Aorta (tissue), 5 donors: ENCODE measurements around the gene SASH3. TPM values are rescaled to one million over a fixed set of nuclear protein-coding genes. Genes with fewer than 3 reads are reported as not detected.

ENCODE experiments used
- ATAC-seq: fragments of 200-7000 bp; cut with Tn5 transposase; one replicate; pipeline ENCODE4 v1.9.1; 2022; ENCODE audit warnings: moderate library complexity; ENCODE audit not compliant: low FRiP score
- DNase-seq, 2 donors: peaks; one replicate each; pipeline ENCODE4 v3.0.0-alpha.2; 2020
- H3K27ac ChIP-seq, 2 donors: one replicate each; pipeline ENCODE4 v1.5.1; 2013; ENCODE audit warnings: low read length in 2 of 2, mild to moderate bottlenecking in 2 of 2, moderate library complexity in 2 of 2, control low read depth in 1 of 2, inconsistent platforms in 1 of 2, low read depth in 1 of 2
- H3K27me3 ChIP-seq, 2 donors: one replicate each; pipeline ENCODE4 v1.6.1; 2013; ENCODE audit warnings: control low read depth in 1 of 2, low read length in 1 of 2, mild to moderate bottlenecking in 1 of 2, moderate library complexity in 1 of 2; ENCODE audit not compliant: insufficient read depth in 2 of 2, control insufficient read depth in 1 of 2
- H3K36me3 ChIP-seq, 2 donors: one replicate each; pipeline ENCODE4 v1.6.1; 2013; ENCODE audit warnings: control low read depth in 1 of 2, low read length in 1 of 2, mild to moderate bottlenecking in 1 of 2; ENCODE audit not compliant: insufficient read depth in 2 of 2, control insufficient read depth in 1 of 2
- H3K4me1 ChIP-seq, 2 donors: one replicate each; pipeline ENCODE4 v1.6.1; 2013; ENCODE audit warnings: low read length in 2 of 2, control low read depth in 1 of 2, mild to moderate bottlenecking in 1 of 2, moderate library complexity in 1 of 2; ENCODE audit not compliant: insufficient read depth in 2 of 2, control insufficient read depth in 1 of 2
- H3K4me3 ChIP-seq, 2 donors: one replicate each; pipeline ENCODE4 v1.5.1; 2013; ENCODE audit warnings: low read length in 2 of 2, control low read depth in 1 of 2, mild to moderate bottlenecking in 1 of 2
- H3K9me3 ChIP-seq: one replicate; pipeline ENCODE4 v1.6.1; 2013; ENCODE audit warnings: mild to moderate bottlenecking, low read length; ENCODE audit not compliant: control insufficient read depth
- WGBS, 2 donors: extraction: QIAGEN DNeasy Blood & Tissue Kit; methylation state at CpG; one replicate each; pipeline ENCODE4 v1.1.7; 2013; 5-methylcytosine and 5-hydroxymethylcytosine counted together
- intact Hi-C, 2 donors: fragments of 100-400 bp; cut with DNase I; formaldehyde crosslinking; loops; one replicate each; pipeline versions ENCODE4 v1.14.2 to v1.15.0; 2022
- polyA plus RNA-seq, 2 donors: library from polyadenylated mRNA; stranded (reverse); fragments of 200-250 nt; gene quantifications; one replicate each; pipeline ENCODE4 v1.2.3, GENCODE V29; 2013
- total RNA-seq, 2 donors: library from RNA; stranded (reverse); fragmentation: NEBNext Ultra II Directional; extraction: Animal tissue kit (Norgen Biotek cat#: 25700); gene quantifications; one replicate each; pipeline ENCODE4 v1.2.1, GENCODE V29; 2021
- donor health status: healthy with polysubstance abuse.
- donor health status: Bipolar disorder and iron deficiency.
- donor health status: DM: no; HTN: no; CAD: no.
- donor health status: DM: no; HTN: no; CAD: no.
- donor health status: DM: yes; HTN: yes; CAD: no.

The SASH3 gene
- total and polyA plus RNA-seq, 4 donors = 0.90 to 16.1 (median 10.5) TPM

DNA sequence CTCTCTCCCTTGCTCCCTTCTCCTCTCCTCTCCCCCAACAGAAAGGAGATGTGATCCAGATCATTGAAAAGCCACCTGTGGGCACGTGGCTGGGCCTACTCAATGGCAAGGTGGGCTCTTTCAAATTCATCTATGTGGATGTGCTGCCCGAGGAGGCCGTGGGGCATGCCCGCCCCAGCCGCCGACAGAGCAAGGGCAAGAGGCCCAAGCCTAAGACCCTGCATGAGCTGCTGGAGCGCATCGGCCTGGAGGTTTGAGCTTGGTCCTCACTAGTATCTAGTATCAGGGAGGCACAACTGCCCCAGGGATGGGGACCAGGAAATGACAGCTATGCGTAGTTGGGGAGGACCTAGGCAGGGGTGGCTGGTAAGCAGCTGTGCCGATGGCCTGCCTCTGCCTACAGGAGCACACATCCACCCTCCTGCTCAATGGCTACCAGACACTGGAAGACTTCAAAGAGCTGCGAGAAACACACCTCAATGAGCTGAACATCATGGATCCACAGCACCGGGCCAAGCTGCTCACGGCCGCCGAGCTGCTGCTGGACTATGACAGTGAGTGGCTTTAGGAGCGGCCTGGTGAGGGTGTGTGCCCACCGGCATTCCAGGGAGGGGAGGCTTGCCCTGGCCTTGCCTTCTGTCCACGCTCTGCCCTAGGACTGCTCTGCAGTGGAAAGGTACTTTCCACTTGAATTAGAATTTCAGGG, 13.0 kb downstream of the SASH3 start:
- no peaks in the 10 kb centered on the region for H3K36me3 ChIP-seq
- no peak overlapping the region for H3K27ac ChIP-seq
- H3K4me1 ChIP-seq = no peaks in the 10 kb centered on the region
- no peak for DNase-seq
- no peaks in the 10 kb centered on the region for H3K27me3 ChIP-seq
- no peaks in the 10 kb centered on the region for H3K9me3 ChIP-seq
- WGBS, 2 donors = 93 to 96% methylated on average over 18 of the region's 18 CpGs
- no peak overlapping the region for H3K4me3 ChIP-seq
- ATAC-seq = no peak
- intact Hi-C loops = no loop called here

- peak; percentile 8 for ATAC-seq
- no peaks in the 10 kb centered on the region for H3K27me3 ChIP-seq
- intact Hi-C loops = no loop called here
- 74 to 75% methylated on average over 19 to 20 of the region's 20 CpGs for WGBS, 2 donors
- H3K4me1 ChIP-seq = no peaks in the 10 kb centered on the region
- no peaks in the 10 kb centered on the region for H3K9me3 ChIP-seq
- H3K36me3 ChIP-seq = no peaks in the 10 kb centered on the region
- H3K27ac ChIP-seq = no peak overlapping the region
- no peak for DNase-seq
- no peak overlapping the region for H3K4me3 ChIP-seq
Measured at GRCh38 chrX:129793604-129794191, 13.9 kb downstream of the SASH3 start.

GRCh38 chrX:129795584-129795983, 15.8 kb downstream of the SASH3 start:
- DNase-seq = no peak
- H3K27me3 ChIP-seq = no peaks in the 10 kb centered on the region
- intact Hi-C loops = no loop called here

GRCh38 chrX:129797251-129797906, 17.6 kb downstream of the SASH3 start:
- 75 to 95% methylated on average over 4 of the region's 4 CpGs for WGBS, 2 donors
- no peak for ATAC-seq
- no peaks in the 10 kb centered on the region for H3K27me3 ChIP-seq
- H3K4me3 ChIP-seq = no peak overlapping the region
- H3K36me3 ChIP-seq = no peaks in the 10 kb centered on the region
- H3K27ac ChIP-seq = no peak overlapping the region
- intact Hi-C loops = no loop called here
- no peak for DNase-seq
- no peaks in the 10 kb centered on the region for H3K9me3 ChIP-seq
- H3K4me1 ChIP-seq = no peaks in the 10 kb centered on the region

More at GRCh38 chrX:129795584-129795983, 15.8 kb downstream of the SASH3 start:
- no peak for ATAC-seq
- Histone ChIP-seq H3K36me3 (no peaks in the 10 kb centered on the region), H3K4me3 (no peak overlapping the region), H3K27ac (no peak overlapping the region), H3K4me1 (no peaks in the 10 kb centered on the region), H3K9me3 (no peaks in the 10 kb centered on the region)
- 97 to 100% methylated on average over 1 of the region's 1 CpG for WGBS, 2 donors

DNA sequence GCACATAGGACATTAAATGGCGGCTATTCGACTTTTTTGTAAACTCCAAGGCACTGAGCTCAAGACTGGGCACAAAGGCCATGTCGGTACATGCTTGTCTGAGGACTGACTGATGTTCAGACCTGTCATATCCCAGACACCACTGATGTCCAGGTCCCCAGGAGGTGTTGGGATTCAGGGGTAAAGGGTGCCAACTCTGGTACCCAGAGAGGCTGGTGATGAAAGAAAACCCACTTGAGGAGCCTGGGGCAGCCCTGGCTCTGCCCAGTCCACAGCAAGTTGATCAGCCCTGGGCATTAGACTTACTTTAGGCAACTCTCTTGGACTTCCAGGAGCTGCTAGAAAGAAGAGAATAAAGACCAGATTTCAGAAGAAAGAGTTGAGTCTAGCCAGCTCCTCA, 18.7 kb downstream of the SASH3 start:
- ATAC-seq = no peak

GRCh38 chrX:129798888-129799287, 19.1 kb downstream of the SASH3 start:
- H3K4me1 ChIP-seq = no peaks in the 10 kb centered on the region
- H3K36me3 ChIP-seq = no peaks in the 10 kb centered on the region
- H3K27me3 ChIP-seq = no peaks in the 10 kb centered on the region
- intact Hi-C loops = no loop called here
- H3K4me3 ChIP-seq = no peak overlapping the region
- ATAC-seq (no peak), DNase-seq (no peak)
- no peaks in the 10 kb centered on the region for H3K9me3 ChIP-seq
- H3K27ac ChIP-seq = no peak overlapping the region
- WGBS, 2 donors = 77 to 92% methylated on average over 5 of the region's 5 CpGs

More for the DNA sequence above, 18.7 kb downstream of the SASH3 start:
- Histone ChIP-seq H3K27ac (no peak overlapping the region), H3K27me3 (no peaks in the 10 kb centered on the region), H3K4me3 (no peak overlapping the region), H3K36me3 (no peaks in the 10 kb centered on the region), H3K4me1 (no peaks in the 10 kb centered on the region), H3K9me3 (no peaks in the 10 kb centered on the region)
- WGBS, 2 donors = 80 to 95% methylated on average over 3 of the region's 3 CpGs
- DNase-seq = no peak
- intact Hi-C loops = no loop called here

- no peaks in the 10 kb centered on the region for H3K9me3 ChIP-seq
- intact Hi-C loops = no loop called here
- ATAC-seq (no peak), DNase-seq (no peak)
- H3K4me3 ChIP-seq = no peak overlapping the region
- H3K4me1 ChIP-seq = no peaks in the 10 kb centered on the region
- WGBS, 2 donors = 63 to 87% methylated on average over 4 of the region's 4 CpGs
- peaks cover 0 to 2% of the 10 kb centered on the region in 2 donors for H3K36me3 ChIP-seq
- H3K27me3 ChIP-seq = no peaks in the 10 kb centered on the region
- H3K27ac ChIP-seq = no peak overlapping the region
Measured at GRCh38 chrX:129800186-129800585, 20.4 kb downstream of the SASH3 start.

GRCh38 chrX:129802863-129803262, 23.1 kb downstream of the SASH3 start:
- no peak for ATAC-seq
- H3K36me3 ChIP-seq = peaks cover 0 to 2% of the 10 kb centered on the region in 2 donors
- H3K4me1 ChIP-seq = no peaks in the 10 kb centered on the region
- no peaks in the 10 kb centered on the region for H3K9me3 ChIP-seq
- no peak for DNase-seq
- intact Hi-C loops = no loop called here
- WGBS, 2 donors = 14 to 38% methylated on average over 1 of the region's 1 CpG
- H3K4me3 ChIP-seq = no peak overlapping the region
- no peaks in the 10 kb centered on the region for H3K27me3 ChIP-seq
- H3K27ac ChIP-seq = no peak overlapping the region

DNA sequence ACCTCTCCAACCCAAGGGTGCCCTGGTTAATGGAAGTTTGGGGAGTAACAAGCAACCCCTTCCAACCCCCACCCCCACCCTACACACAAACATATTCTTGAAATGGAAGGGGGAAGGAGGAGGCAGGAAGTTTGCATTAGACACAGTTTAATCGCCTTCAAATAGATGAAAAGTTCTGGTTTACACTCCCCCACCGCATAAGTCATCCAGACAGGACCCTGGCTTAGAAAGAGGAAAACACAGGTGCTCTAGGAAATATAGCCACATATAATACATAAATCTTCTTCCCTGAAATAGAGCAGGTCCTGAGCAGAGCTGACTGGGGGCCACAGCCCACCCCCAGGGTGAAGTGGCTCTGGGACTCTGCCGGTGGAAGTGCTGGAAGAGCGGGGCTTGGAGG, 25.1 kb downstream of the SASH3 start:
- WGBS, 2 donors = 88 to 92% methylated on average over 4 of the region's 4 CpGs
- no peaks in the 10 kb centered on the region for H3K9me3 ChIP-seq
- H3K4me3 ChIP-seq = no peak overlapping the region
- intact Hi-C loops = no loop called here
- H3K4me1 ChIP-seq = no peaks in the 10 kb centered on the region
- no peak for ATAC-seq
- H3K27me3 ChIP-seq = no peaks in the 10 kb centered on the region
- no peak overlapping the region for H3K27ac ChIP-seq
- no peak for DNase-seq
- peaks cover 0 to 2% of the 10 kb centered on the region in 2 donors for H3K36me3 ChIP-seq
